ENCODE results near the gene KRT73. TPM values are rescaled to one million over a fixed set of nuclear protein-coding genes. Genes with fewer than 3 reads are reported as not detected.
A peak's percentile ranks its signal among the peaks of the same experiment; 100 is the strongest.

Gene KRT73
- total RNA-seq, 1 donor from 2014 or later, result 0.52 TPM

DNA sequence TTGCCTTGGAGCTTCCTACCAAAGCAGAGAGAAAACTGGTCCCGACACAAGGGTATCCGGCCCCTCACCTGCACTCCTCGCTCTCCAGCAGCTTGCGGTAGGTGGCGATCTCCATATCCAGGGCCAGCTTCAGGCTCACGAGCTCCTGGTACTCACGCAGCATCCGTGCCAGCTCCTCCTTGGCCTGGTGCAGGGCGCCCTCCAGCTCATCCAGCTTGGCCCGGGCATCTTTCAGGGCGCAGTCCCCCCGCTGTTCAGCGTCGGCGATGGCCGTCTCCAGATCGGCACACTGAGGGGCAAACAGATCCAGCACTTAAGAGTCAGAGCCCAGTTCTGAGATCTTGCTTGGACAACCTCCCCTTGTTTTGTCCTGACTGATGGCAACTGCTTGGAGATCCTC, 30.8 kb downstream of the KRT73 start:
- intact Hi-C loops (cut with DNase I), result no loop called here

DNA sequence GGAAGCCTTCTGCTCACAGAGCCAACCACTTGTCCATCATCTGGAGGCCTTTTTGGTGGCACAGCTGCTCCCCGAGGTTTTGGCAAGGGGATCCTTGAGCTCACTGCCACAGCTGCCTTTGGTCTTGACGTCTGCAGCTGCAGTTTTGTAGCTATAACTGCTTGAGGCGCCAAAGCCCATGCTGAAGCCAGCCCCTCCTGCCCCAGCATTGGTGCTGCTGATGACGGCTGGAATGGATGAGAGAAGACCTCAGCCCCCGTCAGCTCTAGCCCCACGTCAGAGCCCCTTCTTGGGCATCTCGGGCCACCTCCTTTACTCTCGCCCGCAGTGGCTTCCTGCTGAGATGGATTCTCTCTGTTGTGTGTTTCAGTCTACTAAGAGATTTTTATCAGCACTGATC, 32.4 kb downstream of the KRT73 start:
- TF ChIP-seq, protein P1, sequence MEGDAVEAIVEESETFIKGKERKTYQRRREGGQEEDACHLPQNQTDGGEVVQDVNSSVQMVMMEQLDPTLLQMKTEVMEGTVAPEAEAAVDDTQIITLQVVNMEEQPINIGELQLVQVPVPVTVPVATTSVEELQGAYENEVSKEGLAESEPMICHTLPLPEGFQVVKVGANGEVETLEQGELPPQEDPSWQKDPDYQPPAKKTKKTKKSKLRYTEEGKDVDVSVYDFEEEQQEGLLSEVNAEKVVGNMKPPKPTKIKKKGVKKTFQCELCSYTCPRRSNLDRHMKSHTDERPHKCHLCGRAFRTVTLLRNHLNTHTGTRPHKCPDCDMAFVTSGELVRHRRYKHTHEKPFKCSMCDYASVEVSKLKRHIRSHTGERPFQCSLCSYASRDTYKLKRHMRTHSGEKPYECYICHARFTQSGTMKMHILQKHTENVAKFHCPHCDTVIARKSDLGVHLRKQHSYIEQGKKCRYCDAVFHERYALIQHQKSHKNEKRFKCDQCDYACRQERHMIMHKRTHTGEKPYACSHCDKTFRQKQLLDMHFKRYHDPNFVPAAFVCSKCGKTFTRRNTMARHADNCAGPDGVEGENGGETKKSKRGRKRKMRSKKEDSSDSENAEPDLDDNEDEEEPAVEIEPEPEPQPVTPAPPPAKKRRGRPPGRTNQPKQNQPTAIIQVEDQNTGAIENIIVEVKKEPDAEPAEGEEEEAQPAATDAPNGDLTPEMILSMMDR (IDR thresholded peaks at IDR 0.05), result no peak
- no peaks in the 10 kb centered on the region for H3K36me3 ChIP-seq
- DNase-seq, result no peak
- intact Hi-C loops (cut with DNase I), result no loop called here
- no peak for ATAC-seq
- H3K4me3 ChIP-seq, result no peak overlapping the region
- no peaks in the 10 kb centered on the region for H3K27me3 ChIP-seq
- no peaks in the 10 kb centered on the region for H3K9me3 ChIP-seq
- no peak overlapping the region for H3K27ac ChIP-seq
- no peaks in the 10 kb centered on the region for H3K4me1 ChIP-seq

More for the DNA sequence above, 30.8 kb downstream of the KRT73 start:
- no peak for ATAC-seq
- TF ChIP-seq, protein P1 (IDR thresholded peaks at IDR 0.05), result no peak
- H3K27ac ChIP-seq, result no peak overlapping the region
- H3K4me1 ChIP-seq, result no peaks in the 10 kb centered on the region
- peak; percentile 62 for DNase-seq
- H3K27me3 ChIP-seq, result peaks cover 1% of the 10 kb centered on the region
- no peak overlapping the region for H3K4me3 ChIP-seq
- H3K36me3 ChIP-seq, result no peaks in the 10 kb centered on the region
- no peaks in the 10 kb centered on the region for H3K9me3 ChIP-seq

DNA sequence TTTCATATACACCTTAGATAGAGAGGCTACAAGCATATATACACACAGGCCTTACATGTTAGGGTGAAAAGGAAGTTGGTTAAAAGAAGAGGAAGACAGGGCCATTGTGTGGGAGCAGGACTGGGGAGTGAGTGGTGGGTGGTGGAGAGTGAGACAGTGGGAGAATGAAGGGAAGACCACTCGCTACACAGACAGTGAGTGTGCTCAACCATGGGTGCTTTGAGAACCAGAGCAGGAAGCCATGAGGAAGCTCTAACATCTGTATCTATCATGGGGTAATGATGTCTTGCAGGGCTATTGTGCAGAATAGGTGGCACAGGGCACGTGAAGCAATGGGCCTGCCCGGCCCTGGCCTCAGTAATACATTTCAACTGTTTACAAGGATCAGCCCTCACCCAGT, 33.3 kb downstream of the KRT73 start:
- TF ChIP-seq, protein P1 (IDR thresholded peaks at IDR 0.05), result no peak

DNA sequence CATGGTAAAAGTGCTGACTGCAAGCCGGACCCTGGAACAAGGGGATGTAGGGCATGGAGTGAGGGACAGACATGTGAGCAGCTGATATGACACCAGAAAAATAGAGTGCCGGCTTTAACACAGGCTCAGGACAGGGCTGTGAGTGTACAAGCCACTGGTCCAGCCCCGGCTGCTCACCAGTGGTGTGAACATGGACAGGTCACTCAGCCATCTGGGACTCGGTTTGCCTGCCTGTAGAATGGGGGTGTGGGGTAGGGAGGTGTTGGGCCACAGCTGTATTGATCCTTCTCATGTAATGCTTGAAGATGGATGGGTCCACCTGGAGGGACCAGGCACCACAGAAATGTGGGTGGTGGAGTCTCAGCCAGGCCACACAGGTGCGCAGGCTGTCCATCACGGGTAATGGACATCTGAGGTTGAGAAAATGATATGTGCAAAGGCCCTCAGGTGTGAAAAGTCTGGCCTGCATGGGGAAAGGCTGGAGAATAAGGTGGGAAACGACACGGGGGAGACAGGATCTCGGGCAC, 34.1 kb downstream of the KRT73 start:
- DNase-seq, result peak; percentile 47
- Histone ChIP-seq H3K4me1 (no peaks in the 10 kb centered on the region), H3K27ac (no peak overlapping the region), H3K36me3 (no peaks in the 10 kb centered on the region), H3K4me3 (no peak overlapping the region), H3K9me3 (no peaks in the 10 kb centered on the region), H3K27me3 (no peaks in the 10 kb centered on the region)
- TF ChIP-seq, protein P1 (IDR thresholded peaks at IDR 0.05), result no peak
- intact Hi-C loops (cut with DNase I), result no loop called here
- no peak for ATAC-seq

More for the DNA sequence above, 33.3 kb downstream of the KRT73 start:
- no peak overlapping the region for H3K4me3 ChIP-seq
- H3K4me1 ChIP-seq, result no peaks in the 10 kb centered on the region
- intact Hi-C loops (cut with DNase I), result no loop called here
- no peak overlapping the region for H3K27ac ChIP-seq
- H3K27me3 ChIP-seq, result no peaks in the 10 kb centered on the region
- no peaks in the 10 kb centered on the region for H3K36me3 ChIP-seq
- DNase-seq (no peak), ATAC-seq (peak; percentile 51)
- H3K9me3 ChIP-seq, result no peaks in the 10 kb centered on the region

DNA sequence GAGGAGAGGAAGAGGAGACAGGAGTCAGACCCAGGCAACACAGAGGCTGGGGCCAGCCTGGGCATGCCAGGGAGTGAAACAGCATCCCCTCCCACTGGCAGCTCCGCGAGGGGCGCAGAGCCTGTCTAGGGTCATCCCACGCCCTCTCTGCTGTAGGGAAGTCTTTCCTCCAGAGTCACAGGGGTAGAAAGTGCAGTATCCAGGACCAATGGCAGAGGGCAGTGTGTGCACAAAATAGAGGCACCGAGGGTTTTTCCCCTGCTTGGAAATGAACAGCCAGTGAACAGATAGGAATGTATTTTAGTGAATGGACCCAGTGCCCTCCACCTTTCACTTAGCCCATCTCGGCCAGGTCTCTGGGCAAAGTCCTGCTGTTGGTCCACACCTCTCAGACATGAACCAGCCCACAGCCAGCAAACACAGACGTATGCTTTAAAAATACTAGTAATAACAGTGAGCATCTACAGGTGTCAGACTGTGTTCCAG, 35.3 kb downstream of the KRT73 start:
- DNase-seq (peak; percentile 66), ATAC-seq (peak; percentile 90)
- Histone ChIP-seq H3K36me3 (no peaks in the 10 kb centered on the region), H3K4me3 (no peak overlapping the region), H3K4me1 (no peaks in the 10 kb centered on the region), H3K9me3 (no peaks in the 10 kb centered on the region), H3K27me3 (no peaks in the 10 kb centered on the region), H3K27ac (no peak overlapping the region)
- intact Hi-C loops (cut with DNase I), result no loop called here
- TF ChIP-seq, protein P1 (IDR thresholded peaks at IDR 0.05), result peak; percentile 68

DNA sequence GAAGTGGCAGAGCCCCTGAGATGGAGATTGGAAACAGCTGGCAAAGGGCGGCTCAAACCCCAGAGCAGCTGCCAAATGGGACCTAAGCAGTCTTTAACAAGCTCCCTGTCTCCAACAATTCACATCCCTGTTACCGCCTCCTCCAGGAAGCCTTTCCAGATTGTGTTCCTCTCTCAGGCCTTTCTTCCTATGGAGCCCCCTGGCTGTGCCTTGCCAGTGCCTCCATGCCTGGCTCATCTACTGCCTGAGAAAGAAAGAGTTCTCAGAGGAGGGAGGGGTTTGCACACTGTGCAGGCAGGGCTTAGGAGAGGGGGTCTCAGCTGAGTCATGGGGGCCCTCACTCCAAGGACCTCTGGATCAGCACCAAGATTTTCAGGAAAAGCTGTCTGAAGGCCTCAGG, 35.9 kb downstream of the KRT73 start:
- no peaks in the 10 kb centered on the region for H3K27me3 ChIP-seq
- no peak overlapping the region for H3K4me3 ChIP-seq
- no peaks in the 10 kb centered on the region for H3K4me1 ChIP-seq
- no peaks in the 10 kb centered on the region for H3K9me3 ChIP-seq
- intact Hi-C loops (cut with DNase I), result no loop called here
- no peak overlapping the region for H3K27ac ChIP-seq
- peak; percentile 28 for DNase-seq
- ATAC-seq, result no peak
- TF ChIP-seq, protein P1 (IDR thresholded peaks at IDR 0.05), result no peak
- no peaks in the 10 kb centered on the region for H3K36me3 ChIP-seq

Data from upper lobe of right lung (tissue), 1 donor.